HFFc6 (cell line): ENCODE results near the gene CLDN24. TPM values are rescaled to one million over a fixed set of nuclear protein-coding genes. Genes with fewer than 3 reads are reported as not detected.

Experiments
- DNase-seq: peaks from one replicate; pipeline ENCODE4 v3.0.0-alpha.2; 2018
- H3K27ac Mint-ChIP-seq: 2 replicates; pipeline ENCODE4 v1.8.0; 2020; ENCODE audit warnings: mild to moderate bottlenecking, mixed read lengths
- H3K27me3 Mint-ChIP-seq: 2 replicates; pipeline ENCODE4 v1.8.0; 2021; ENCODE audit warnings: mild to moderate bottlenecking, moderate library complexity, mixed read lengths; ENCODE audit not compliant: insufficient read depth
- H3K36me3 Mint-ChIP-seq: 2 replicates; pipeline ENCODE4 v1.8.0; 2021; ENCODE audit warnings: low read depth, mixed read lengths
- H3K4me1 Mint-ChIP-seq: 2 replicates; pipeline ENCODE4 v1.8.0; 2020; ENCODE audit warnings: low read depth, mixed read lengths
- H3K4me3 Mint-ChIP-seq: 2 replicates; pipeline ENCODE4 v1.8.0; 2020; ENCODE audit warnings: mild to moderate bottlenecking, moderate library complexity, mixed read lengths
- H3K9me3 Mint-ChIP-seq: 2 replicates; pipeline ENCODE4 v1.8.0; 2020; ENCODE audit warnings: mild to moderate bottlenecking, mixed read lengths
- total RNA-seq, 6 experiments: library from RNA; stranded (reverse); fragmentation: NEBNext Ultra II Directional; extraction: Animal tissue kit (Norgen Biotek cat#: 25700); gene quantifications; 2 replicates in 1 of 6; 3 replicates in 5 of 6; pipeline ENCODE4 v1.2.3, GENCODE V29; 2021
- TF ChIP-seq, protein P1 (sequence below): fragments of 200-600 bp; sonication (generic); IDR thresholded peaks from 2 replicates; pipeline ENCODE4 v1.5.0; 2021; ENCODE audit warnings: antibody characterized with exemption, mild to moderate bottlenecking

The CLDN24 gene
- total RNA-seq, 6 experiments from 2014 or later = not detected

- TF ChIP-seq, protein P1, sequence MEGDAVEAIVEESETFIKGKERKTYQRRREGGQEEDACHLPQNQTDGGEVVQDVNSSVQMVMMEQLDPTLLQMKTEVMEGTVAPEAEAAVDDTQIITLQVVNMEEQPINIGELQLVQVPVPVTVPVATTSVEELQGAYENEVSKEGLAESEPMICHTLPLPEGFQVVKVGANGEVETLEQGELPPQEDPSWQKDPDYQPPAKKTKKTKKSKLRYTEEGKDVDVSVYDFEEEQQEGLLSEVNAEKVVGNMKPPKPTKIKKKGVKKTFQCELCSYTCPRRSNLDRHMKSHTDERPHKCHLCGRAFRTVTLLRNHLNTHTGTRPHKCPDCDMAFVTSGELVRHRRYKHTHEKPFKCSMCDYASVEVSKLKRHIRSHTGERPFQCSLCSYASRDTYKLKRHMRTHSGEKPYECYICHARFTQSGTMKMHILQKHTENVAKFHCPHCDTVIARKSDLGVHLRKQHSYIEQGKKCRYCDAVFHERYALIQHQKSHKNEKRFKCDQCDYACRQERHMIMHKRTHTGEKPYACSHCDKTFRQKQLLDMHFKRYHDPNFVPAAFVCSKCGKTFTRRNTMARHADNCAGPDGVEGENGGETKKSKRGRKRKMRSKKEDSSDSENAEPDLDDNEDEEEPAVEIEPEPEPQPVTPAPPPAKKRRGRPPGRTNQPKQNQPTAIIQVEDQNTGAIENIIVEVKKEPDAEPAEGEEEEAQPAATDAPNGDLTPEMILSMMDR = no peak
- Mint-ChIP-seq H3K4me1 (peaks cover 44% of the 10 kb centered on the region), H3K27ac (no peak overlapping the region), H3K4me3 (no peak overlapping the region), H3K36me3 (peaks cover 25% of the 10 kb centered on the region), H3K9me3 (peaks cover 10% of the 10 kb centered on the region), H3K27me3 (peaks cover 5% of the 10 kb centered on the region)
- DNase-seq = no peak
Measured at GRCh38 chr4:183332447-183332846, 10.2 kb upstream of the CLDN24 start.

GRCh38 chr4:183330841-183331240 lies 8.6 kb upstream of the CLDN24 start:
- H3K4me1 Mint-ChIP-seq = peaks cover 51% of the 10 kb centered on the region
- peaks cover 15% of the 10 kb centered on the region for H3K27me3 Mint-ChIP-seq
- no peak overlapping the region for H3K4me3 Mint-ChIP-seq
- H3K9me3 Mint-ChIP-seq = peaks cover 20% of the 10 kb centered on the region
- peaks cover 36% of the 10 kb centered on the region for H3K36me3 Mint-ChIP-seq
- TF ChIP-seq, protein P1 = no peak
- no peak for DNase-seq
- no peak overlapping the region for H3K27ac Mint-ChIP-seq

DNA sequence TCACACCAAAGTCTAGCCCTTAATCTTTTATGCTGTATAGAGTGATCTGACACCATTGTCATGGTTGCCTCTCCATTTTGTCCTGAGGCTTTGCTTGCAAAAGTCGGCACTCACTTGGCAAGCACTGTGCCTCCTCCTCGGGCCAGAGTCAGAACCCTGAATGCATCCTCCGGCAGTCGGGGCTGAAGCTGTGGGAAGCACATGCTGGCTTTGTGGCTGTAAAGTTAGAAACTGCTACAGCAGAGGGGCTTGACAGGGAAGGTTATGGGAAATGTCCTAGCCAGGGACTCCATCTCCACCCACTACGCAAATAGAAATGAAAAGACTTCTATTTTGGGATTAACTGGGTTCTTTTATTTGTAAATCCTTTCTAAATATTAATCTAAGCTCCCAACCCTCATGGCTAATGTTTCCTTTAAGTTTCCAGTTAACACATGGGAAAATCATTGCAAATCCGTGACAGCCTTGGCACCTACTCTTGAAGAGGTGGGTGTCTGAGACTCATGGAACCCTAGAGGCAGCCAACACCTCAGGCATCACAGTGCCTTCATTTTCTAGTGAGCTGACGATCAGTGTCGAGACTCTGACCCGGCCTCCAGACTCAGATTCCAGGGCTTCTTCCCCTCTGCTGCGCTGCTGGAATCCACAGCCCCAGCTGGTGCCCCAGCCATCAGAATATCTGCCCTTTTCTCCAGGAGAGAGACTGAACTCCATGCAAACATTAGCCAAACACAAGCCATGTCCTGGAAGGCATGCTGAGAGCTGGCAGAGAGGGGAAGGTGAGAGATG lies 7.9 kb upstream of the CLDN24 start:
- Mint-ChIP-seq H3K27ac (no peak overlapping the region), H3K4me1 (peaks cover 47% of the 10 kb centered on the region), H3K27me3 (peaks cover 15% of the 10 kb centered on the region), H3K9me3 (peaks cover 18% of the 10 kb centered on the region), H3K4me3 (no peak overlapping the region), H3K36me3 (peaks cover 37% of the 10 kb centered on the region)
- TF ChIP-seq, protein P1 = no peak
- DNase-seq = no peak

DNA sequence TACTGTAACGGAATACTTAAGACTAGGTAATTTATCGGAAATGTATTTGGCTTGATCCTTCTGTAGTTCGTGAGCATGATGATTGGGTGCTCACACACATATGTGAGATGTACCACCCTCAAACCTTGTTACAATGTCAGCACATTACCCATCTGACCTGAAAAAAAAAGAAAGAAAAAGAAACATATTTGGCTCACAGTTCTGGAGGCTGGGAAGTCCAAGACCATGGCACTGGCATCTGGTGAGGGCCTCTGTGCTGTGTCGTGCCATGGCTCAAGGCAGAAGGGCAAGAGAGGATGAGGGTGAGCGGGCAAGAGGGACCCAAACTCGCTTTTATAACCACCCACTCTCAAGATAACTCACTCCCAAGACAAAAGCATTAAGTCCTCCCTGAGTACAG lies 7.0 kb upstream of the CLDN24 start:
- Mint-ChIP-seq H3K9me3 (peaks cover 18% of the 10 kb centered on the region), H3K4me3 (no peak overlapping the region), H3K4me1 (peaks cover 38% of the 10 kb centered on the region), H3K27me3 (peaks cover 15% of the 10 kb centered on the region), H3K36me3 (peaks cover 41% of the 10 kb centered on the region), H3K27ac (no peak overlapping the region)
- DNase-seq = no peak
- TF ChIP-seq, protein P1 = no peak

GRCh38 chr4:183328832-183329231 lies 6.6 kb upstream of the CLDN24 start:
- H3K4me1 Mint-ChIP-seq = peaks cover 34% of the 10 kb centered on the region
- peak overlapping the region; percentile 1; the same call in 1 of the 2 replicates for H3K4me3 Mint-ChIP-seq
- peaks cover 21% of the 10 kb centered on the region for H3K9me3 Mint-ChIP-seq
- TF ChIP-seq, protein P1 = no peak
- DNase-seq = peak; percentile 7
- H3K27me3 Mint-ChIP-seq = peaks cover 17% of the 10 kb centered on the region
- H3K27ac Mint-ChIP-seq = no peak overlapping the region
- peaks cover 44% of the 10 kb centered on the region for H3K36me3 Mint-ChIP-seq
